GM23248 (cell line): ENCODE data around the gene SLC25A45. TPM values are rescaled to one million over a fixed set of nuclear protein-coding genes. Genes with fewer than 3 reads are reported as not detected.

ENCODE experiments used
- DNase-seq: peaks from one replicate; pipeline ENCODE4 v3.0.0-alpha.2; 2015
- H2AFZ ChIP-seq: fragments of 200-600 bp; sonication (generic); 2 replicates; pipeline ENCODE4 v1.6.1; 2016; ENCODE audit warnings: antibody characterized with exemption
- H3F3A ChIP-seq: fragments of 200-600 bp; sonication (generic); 2 replicates; pipeline ENCODE4 v1.6.1; 2016; ENCODE audit warnings: mild to moderate bottlenecking, antibody characterized with exemption, mixed run types; ENCODE audit not compliant: insufficient read depth
- H3K27ac ChIP-seq: fragments of 200-600 bp; sonication (generic); 2 replicates; pipeline ENCODE4 v1.5.1; 2016; ENCODE audit warnings: mild to moderate bottlenecking
- H3K27me3 ChIP-seq: fragments of 200-600 bp; sonication (generic); replicated peaks from 2 replicates; pipeline ENCODE4 v1.6.1; 2016; ENCODE audit warnings: mild to moderate bottlenecking; ENCODE audit not compliant: insufficient read depth
- H3K36me3 ChIP-seq: fragments of 200-600 bp; sonication (generic); 2 replicates; pipeline ENCODE4 v1.6.1; 2016; ENCODE audit warnings: low read depth, mild to moderate bottlenecking
- H3K4me1 ChIP-seq: fragments of 200-600 bp; sonication (generic); 2 replicates; pipeline ENCODE4 v1.6.1; 2016; ENCODE audit warnings: mild to moderate bottlenecking; ENCODE audit not compliant: insufficient read depth
- H3K4me2 ChIP-seq: fragments of 200-600 bp; sonication (generic); one replicate; pipeline ENCODE4 v1.6.1; 2016; ENCODE audit warnings: mild to moderate bottlenecking; ENCODE audit not compliant: unreplicated experiment
- H3K4me3 ChIP-seq: fragments of 200-600 bp; sonication (generic); 2 replicates; pipeline ENCODE4 v1.5.1; 2016; ENCODE audit warnings: mild to moderate bottlenecking
- H3K79me2 ChIP-seq: fragments of 200-600 bp; sonication (generic); 2 replicates; pipeline ENCODE4 v1.6.1; 2016; ENCODE audit warnings: mild to moderate bottlenecking; ENCODE audit not compliant: insufficient read depth
- H3K9ac ChIP-seq: fragments of 200-600 bp; sonication (generic); 2 replicates; pipeline ENCODE4 v1.6.1; 2016; ENCODE audit warnings: mild to moderate bottlenecking
- H3K9me2 ChIP-seq: fragments of 200-600 bp; sonication (generic); 2 replicates; pipeline ENCODE4 v1.6.1; 2016; ENCODE audit warnings: mixed run types, mild to moderate bottlenecking, moderate library complexity; ENCODE audit not compliant: insufficient read depth
- H3K9me3 ChIP-seq: fragments of 200-600 bp; sonication (generic); one replicate; pipeline ENCODE4 v1.6.1; 2017; ENCODE audit warnings: low read depth
- H4K20me1 ChIP-seq: fragments of 200-600 bp; sonication (generic); 2 replicates; pipeline ENCODE4 v1.6.0; 2016; ENCODE audit not compliant: insufficient read depth
- EZH2 ChIP-seq: fragments of 200-600 bp; sonication (generic); IDR thresholded peaks from 2 replicates; pipeline ENCODE4 v1.6.1; 2018; ENCODE audit warnings: antibody characterized with exemption, mild to moderate bottlenecking; ENCODE audit not compliant: insufficient read depth, poor library complexity, severe bottlenecking
- EZH2phosphoT487 ChIP-seq: fragments of 200-600 bp; sonication (generic); IDR thresholded peaks from 2 replicates; pipeline ENCODE4 v1.6.1; 2018; ENCODE audit warnings: antibody characterized with exemption, moderate library complexity, mild to moderate bottlenecking, low read depth; ENCODE audit not compliant: insufficient read depth
- WGBS, 2 experiments: methylation state at CpG; one replicate each; pipeline ENCODE4 v1.1.6; 2015 to 2017; ENCODE audit warnings: low lambda C conversion rate in 2 of 2, low coverage in 1 of 2; ENCODE audit errors: missing lambda C conversion rate in 2 of 2; 5-methylcytosine and 5-hydroxymethylcytosine counted together
- in situ Hi-C: fragments of 300-500 bp; cut with MboI; formaldehyde crosslinking; loops from 2 replicates; pipeline ENCODE4 v1.15.0; 2020
- polyA plus RNA-seq: library from polyadenylated mRNA; unstranded; fragments of >200 nt; fragmentation: Nextera tagmentation; extraction: Ambion mirVana; gene quantifications from 2 replicates; pipeline ENCODE4 v1.2.1, GENCODE V29; 2016
- total RNA-seq: library from RNA; depleted of rRNA; stranded (reverse); fragments of >200 nt; shearing (Covaris generic); gene quantifications from 2 replicates; pipeline ENCODE4 v1.2.3, GENCODE V29; 2014

The SLC25A45 gene
- total and polyA plus RNA-seq, 2 experiments from 2014 or later: 3.6 to 3.9 TPM

DNA sequence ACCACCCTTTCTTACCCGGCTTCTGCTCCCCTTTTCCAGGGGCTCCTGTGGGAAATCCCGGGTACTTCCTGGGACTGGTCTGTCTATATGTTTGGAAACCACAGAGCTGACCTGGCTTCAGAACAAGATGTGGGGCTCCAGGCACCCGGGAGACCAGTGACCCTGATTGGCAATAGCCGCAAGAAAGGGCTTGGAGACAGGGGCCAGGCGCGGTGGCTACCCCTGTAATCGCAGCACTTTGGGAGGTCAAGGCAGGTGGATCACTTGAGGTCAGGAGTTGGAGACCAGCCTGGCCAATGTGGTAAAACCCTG, 37.0 kb upstream of the SLC25A45 start:
- peaks cover 82% of the 10 kb centered on the region for H3K79me2 ChIP-seq
- H3K9ac ChIP-seq: peak overlapping the region; percentile 100
- peaks cover 16% of the 10 kb centered on the region for H3K36me3 ChIP-seq
- H3K9me3 ChIP-seq: no peaks in the 10 kb centered on the region
- H3K9me2 ChIP-seq: no peaks in the 10 kb centered on the region
- H2AFZ ChIP-seq: no peak overlapping the region
- in situ Hi-C loops: no loop called here
- TF ChIP-seq EZH2phosphoT487 (no peak), EZH2 (no peak)
- H3F3A ChIP-seq: peaks cover 59% of the 10 kb centered on the region
- H3K27me3 ChIP-seq: no peaks in the 10 kb centered on the region
- peaks cover 10% of the 10 kb centered on the region for H4K20me1 ChIP-seq
- peak overlapping the region; percentile 100 for H3K27ac ChIP-seq
- no peak for DNase-seq
- H3K4me3 ChIP-seq: peak overlapping the region; percentile 65
- peak overlapping the region; percentile 85 for H3K4me2 ChIP-seq
- peaks cover 50% of the 10 kb centered on the region for H3K4me1 ChIP-seq
- WGBS, 2 experiments: 8 to 14% methylated on average over 7 of the region's 7 CpGs

DNA sequence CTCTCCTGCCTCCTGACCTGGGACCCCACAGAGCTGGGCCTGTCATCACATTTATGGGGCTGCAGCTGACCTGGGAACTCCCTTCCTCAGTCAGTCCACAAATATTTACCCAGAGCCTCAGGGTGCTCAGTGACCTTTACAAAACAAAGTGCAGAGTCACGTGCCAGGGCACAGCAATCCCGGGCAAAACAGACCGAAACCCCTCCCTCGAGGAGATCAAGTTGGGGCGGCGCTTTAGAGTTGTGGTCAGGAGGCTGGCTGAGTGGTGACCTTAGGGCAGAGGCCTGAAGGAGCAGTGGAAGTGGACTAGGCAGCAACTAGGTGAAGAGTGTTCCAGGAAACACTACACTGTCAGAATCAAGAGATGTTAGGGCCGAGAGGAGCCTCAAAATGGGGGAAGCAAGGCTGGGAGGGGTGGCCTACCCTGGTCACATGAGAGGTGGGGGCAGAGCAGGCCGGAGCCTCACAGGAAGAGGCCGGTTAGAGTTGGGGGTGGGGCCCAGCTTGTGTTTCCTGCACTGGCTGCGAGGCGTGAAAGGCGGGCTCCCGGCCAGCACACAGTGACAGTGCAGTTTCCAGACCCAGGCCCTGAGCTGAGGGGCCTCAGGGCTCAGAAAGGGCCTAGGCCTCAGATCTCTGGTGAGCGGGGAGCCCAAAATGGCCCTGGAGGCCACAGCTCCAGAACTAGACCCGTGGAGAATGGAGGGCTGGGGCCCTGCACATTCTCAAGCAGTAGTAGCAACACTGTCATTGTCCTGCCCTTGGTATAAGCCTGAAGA, 36.4 kb upstream of the SLC25A45 start:
- TF ChIP-seq EZH2phosphoT487 (no peak), EZH2 (no peak)
- Histone ChIP-seq H3K27ac (peak overlapping the region; percentile 100), H3K4me1 (peaks cover 52% of the 10 kb centered on the region), H3K9me2 (no peaks in the 10 kb centered on the region), H3F3A (peaks cover 58% of the 10 kb centered on the region), H3K9me3 (no peaks in the 10 kb centered on the region), H3K4me3 (peak overlapping the region; percentile 65), H3K4me2 (peak overlapping the region; percentile 85), H3K27me3 (no peaks in the 10 kb centered on the region), H2AFZ (no peak overlapping the region), H3K9ac (peak overlapping the region; percentile 100), H3K79me2 (peaks cover 82% of the 10 kb centered on the region), H3K36me3 (peaks cover 11% of the 10 kb centered on the region), H4K20me1 (peaks cover 5% of the 10 kb centered on the region; the same call in 1 of the 2 replicates)
- in situ Hi-C loops: no loop called here
- WGBS, 2 experiments: 2% methylated on average over 15 of the region's 15 CpGs
- peak; percentile 97 for DNase-seq

- Histone ChIP-seq H3K9ac (peak overlapping the region; percentile 100), H2AFZ (no peak overlapping the region), H3K9me3 (no peaks in the 10 kb centered on the region), H3K79me2 (peaks cover 82% of the 10 kb centered on the region), H3K27me3 (no peaks in the 10 kb centered on the region), H3F3A (peaks cover 58% of the 10 kb centered on the region), H3K4me2 (peak overlapping the region; percentile 85), H3K36me3 (peaks cover 6% of the 10 kb centered on the region; the same call in 1 of the 2 replicates), H3K27ac (peak overlapping the region; percentile 100), H3K4me3 (peak overlapping the region; percentile 65), H4K20me1 (no peaks in the 10 kb centered on the region; the same call in 1 of the 2 replicates), H3K4me1 (peaks cover 52% of the 10 kb centered on the region), H3K9me2 (no peaks in the 10 kb centered on the region)
- in situ Hi-C loops: no loop called here
- no peak for DNase-seq
- TF ChIP-seq EZH2phosphoT487 (no peak), EZH2 (no peak)
- WGBS, 2 experiments: 0% methylated on average over 3 to 4 of the region's 4 CpGs
Observed at GRCh38 chr11:65418431-65418680, 35.9 kb upstream of the SLC25A45 start.

DNA sequence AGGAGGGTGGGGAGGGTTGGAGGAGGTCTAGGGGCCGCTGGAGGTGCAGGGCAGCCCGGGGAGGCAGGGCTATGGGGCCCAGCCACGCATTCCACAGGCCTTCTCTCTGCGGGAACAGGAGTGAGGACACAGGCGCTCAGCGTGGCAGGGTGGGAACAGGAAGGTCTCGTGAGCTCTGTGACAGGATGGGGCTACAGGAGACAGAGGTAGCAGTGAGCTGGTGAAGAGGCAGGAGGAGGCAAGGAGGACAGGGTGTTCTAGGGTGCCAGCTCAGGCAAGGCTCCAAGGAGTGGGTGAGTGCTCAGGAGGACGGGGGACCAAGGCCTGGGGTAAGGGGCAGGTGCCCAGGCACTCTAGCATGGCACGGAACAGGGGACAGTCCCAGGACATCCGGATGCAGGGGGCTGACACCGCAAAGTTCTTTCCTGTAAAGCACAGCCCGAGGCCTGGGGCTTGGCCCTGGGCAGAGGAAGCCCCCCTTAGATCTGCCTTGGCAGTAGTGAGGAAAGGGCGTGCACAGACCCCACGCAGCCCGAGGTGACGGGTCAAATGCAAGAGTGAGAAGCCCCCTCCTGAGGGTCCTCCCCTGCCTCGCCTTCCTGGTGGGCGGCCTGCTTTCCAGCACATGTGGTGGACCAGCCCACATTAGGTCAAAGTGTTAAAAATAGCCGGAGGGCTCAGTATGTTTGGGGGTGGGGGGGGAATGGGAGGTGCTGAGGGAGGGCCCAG, 35.4 kb upstream of the SLC25A45 start:
- peak overlapping the region; percentile 65; the same call in 1 of the 2 replicates for H3K4me3 ChIP-seq
- 24% methylated on average over 16 to 19 of the region's 19 CpGs for WGBS, 2 experiments

More for the DNA sequence above, 35.4 kb upstream of the SLC25A45 start:
- no peaks in the 10 kb centered on the region for H4K20me1 ChIP-seq
- no peaks in the 10 kb centered on the region for H3K9me2 ChIP-seq
- H3K9ac ChIP-seq: peak overlapping the region; percentile 100
- H3K9me3 ChIP-seq: no peaks in the 10 kb centered on the region
- peaks cover 52% of the 10 kb centered on the region for H3K4me1 ChIP-seq
- no peak for TF ChIP-seq EZH2
- TF ChIP-seq EZH2phosphoT487: no peak
- no peaks in the 10 kb centered on the region for H3K27me3 ChIP-seq
- H3K27ac ChIP-seq: peak overlapping the region; percentile 100
- no peak overlapping the region for H2AFZ ChIP-seq
- DNase-seq: peak; percentile 69
- peaks cover under 1% of the 10 kb centered on the region; the same call in 1 of the 2 replicates for H3K36me3 ChIP-seq
- H3F3A ChIP-seq: peaks cover 56% of the 10 kb centered on the region
- in situ Hi-C loops: no loop called here
- peaks cover 82% of the 10 kb centered on the region for H3K79me2 ChIP-seq
- H3K4me2 ChIP-seq: peak overlapping the region; percentile 72
